ENCODE results near the gene CDRT4. TPM values are rescaled to one million over a fixed set of nuclear protein-coding genes. Genes with fewer than 3 reads are reported as not detected.

CDRT4 gene
- polyA plus RNA-seq, 1 of the 3 experiments (the other 2 are of a cell fraction): 4.6 TPM

DNA sequence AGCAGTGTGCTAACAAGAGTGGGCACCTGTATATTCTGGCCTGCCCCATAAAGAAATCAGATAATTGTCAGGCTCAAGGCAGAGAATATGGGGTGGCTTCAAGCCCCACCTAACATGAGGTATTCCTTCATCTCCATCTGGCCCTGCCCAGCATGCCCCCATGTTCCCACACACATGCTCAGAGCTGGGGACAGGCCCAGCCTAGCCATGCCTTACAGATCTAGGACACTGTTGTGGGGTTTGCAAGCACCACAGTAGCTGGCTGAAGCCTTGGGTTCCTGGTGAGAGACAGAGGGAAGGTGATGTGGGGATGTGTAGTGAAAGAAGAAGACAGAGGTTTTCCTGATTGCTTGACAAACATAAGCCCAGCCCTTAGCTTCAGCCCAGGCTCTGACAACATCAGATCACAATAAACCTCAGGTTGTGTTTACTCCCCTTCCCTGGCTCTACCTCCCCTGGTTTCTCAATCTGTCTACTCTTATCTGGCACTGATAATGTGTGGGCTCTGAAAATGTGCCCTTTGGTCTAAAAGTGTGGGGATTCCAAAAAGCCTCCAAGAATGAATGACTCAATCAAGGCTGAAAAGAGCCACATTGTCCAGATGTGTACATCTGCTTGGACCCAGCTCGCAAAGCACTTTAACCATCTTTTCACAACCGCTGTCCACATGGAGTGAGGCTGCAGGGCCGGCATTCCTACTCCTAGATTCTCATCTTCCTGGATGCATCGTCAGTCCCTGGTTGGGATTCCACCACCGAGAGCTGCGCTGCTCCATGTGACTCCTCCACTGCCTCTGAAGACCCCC, 34.4 kb downstream of the CDRT4 start:
- CTCF ChIA-PET: interaction anchor here (1.0 to 1.1 kb wide), 3 partner anchors 43 to 70 kb away, joined by 3 read pairs; no protein-coding TSS in a partner anchor
- WGBS (ENCODE audit: low lambda C conversion rate): 94% methylated on average over 6 of the region's 6 CpGs

More for the DNA sequence above, 34.4 kb downstream of the CDRT4 start:
- no peaks in the 10 kb centered on the region for H3K79me2 ChIP-seq (ENCODE audit: insufficient read depth)
- H2AFZ ChIP-seq (ENCODE audit: low read depth): no peak overlapping the region
- H3K27me3 ChIP-seq (ENCODE audit: insufficient read depth): no peaks in the 10 kb centered on the region
- no peaks in the 10 kb centered on the region for H3F3A ChIP-seq (replicated peaks; ENCODE audit: insufficient read depth)
- H3K9ac ChIP-seq: no peak overlapping the region
- H3K4me2 ChIP-seq: no peak overlapping the region
- TF ChIP-seq EP300 (IDR thresholded peaks at IDR 0.05; ENCODE audit: borderline replicate concordance in 1 of 2, low read depth in 1 of 2, low read length in 1 of 2) (no peak), SMC3 (IDR thresholded peaks at IDR 0.05; ENCODE audit: low read depth, low read length) (no peak), GABPA (IDR thresholded peaks at IDR 0.05; ENCODE audit: low read depth) (no peak), POLR2AphosphoS5 (IDR thresholded peaks at IDR 0.05; ENCODE audit: low read depth, low read length) (no peak), MXI1 (IDR thresholded peaks at IDR 0.05; ENCODE audit: low read depth, low read length) (no peak), IRF3 (IDR thresholded peaks at IDR 0.05; ENCODE audit: low read depth, low read length) (no peak), FOXM1 (IDR thresholded peaks at IDR 0.05; ENCODE audit: low read depth) (no peak), TEAD4 (IDR thresholded peaks at IDR 0.05; ENCODE audit: borderline replicate concordance, insufficient read depth) (no peak), TAF1 (IDR thresholded peaks at IDR 0.05; ENCODE audit: borderline replicate concordance, low read depth, low read length) (no peak), FOSL2 (IDR thresholded peaks at IDR 0.05; ENCODE audit: borderline replicate concordance, low read depth) (no peak), YY1 (IDR thresholded peaks at IDR 0.05; ENCODE audit: low read depth) (no peak), ZBTB33 (IDR thresholded peaks at IDR 0.05; ENCODE audit: borderline replicate concordance, low read depth) (no peak), PBX3 (IDR thresholded peaks at IDR 0.05) (no peak)
- TF ChIP-seq, protein P1, sequence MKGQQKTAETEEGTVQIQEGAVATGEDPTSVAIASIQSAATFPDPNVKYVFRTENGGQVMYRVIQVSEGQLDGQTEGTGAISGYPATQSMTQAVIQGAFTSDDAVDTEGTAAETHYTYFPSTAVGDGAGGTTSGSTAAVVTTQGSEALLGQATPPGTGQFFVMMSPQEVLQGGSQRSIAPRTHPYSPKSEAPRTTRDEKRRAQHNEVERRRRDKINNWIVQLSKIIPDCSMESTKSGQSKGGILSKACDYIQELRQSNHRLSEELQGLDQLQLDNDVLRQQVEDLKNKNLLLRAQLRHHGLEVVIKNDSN (IDR thresholded peaks at IDR 0.05; ENCODE audit: borderline replicate concordance, low read depth): no peak
- no peaks in the 10 kb centered on the region for H3K9me2 ChIP-seq
- H3K27ac ChIP-seq (ENCODE audit: low read depth in 2 of 2, low read length in 1 of 2): no peak overlapping the region
- no peak overlapping the region for H3K4me3 ChIP-seq (ENCODE audit: low read depth in 2 of 2, low read length in 1 of 2)
- H3K36me3 ChIP-seq (replicated peaks in 1 of 2; ENCODE audit: control insufficient read depth in 1 of 2, insufficient read depth in 2 of 2, low read length in 1 of 2): peaks cover 0 to 6% of the 10 kb centered on the region in 2 experiments
- H3K9me3 ChIP-seq: no peaks in the 10 kb centered on the region
- no peak for DNase-seq
- no peaks in the 10 kb centered on the region for H4K20me1 ChIP-seq (ENCODE audit: insufficient read depth)
- peaks cover 0 to 8% of the 10 kb centered on the region in 2 experiments; a peak in 1 of 4 replicates for H3K4me1 ChIP-seq (ENCODE audit: control insufficient read depth in 1 of 2, insufficient read depth in 2 of 2, low read depth in 1 of 2, low read length in 1 of 2)
- POLR2A ChIA-PET: interaction anchor here (1.0 kb wide), 1 partner anchor 170 kb away, joined by 3 read pairs; no protein-coding TSS in a partner anchor

Measured in SK-N-SH (cell line).